Suprapubic skin (tissue), 4 donors: ENCODE results near the gene GLS2. TPM values are rescaled to one million over a fixed set of nuclear protein-coding genes. Genes with fewer than 3 reads are reported as not detected.
"Not testable (repeated sequence)": the region's sequence is repeated elsewhere in the genome, so short reads cannot be mapped to it uniquely, and the experiment has no call there.

Source experiments
- DNase-seq, 2 donors: peaks; one replicate each; pipeline ENCODE4 v3.0.0-alpha.2; 2019; ENCODE audit warnings: low spot score in 2 of 2
- H3K27ac ChIP-seq: fragments of 200-600 bp; sonication (generic); one replicate; pipeline ENCODE4 v1.5.1; 2019
- H3K27me3 ChIP-seq: fragments of 200-600 bp; sonication (generic); one replicate; pipeline ENCODE4 v1.5.1; 2019
- H3K36me3 ChIP-seq: fragments of 200-600 bp; sonication (generic); one replicate; pipeline ENCODE4 v1.5.1; 2019
- H3K4me1 ChIP-seq: fragments of 200-600 bp; sonication (generic); one replicate; pipeline ENCODE4 v1.5.1; 2019
- H3K4me3 ChIP-seq: fragments of 200-600 bp; sonication (generic); one replicate; pipeline ENCODE4 v1.5.1; 2019; ENCODE audit warnings: mild to moderate bottlenecking
- H3K9me3 ChIP-seq: fragments of 200-600 bp; sonication (generic); one replicate; pipeline ENCODE4 v1.5.1; 2019
- CTCF ChIP-seq, 2 donors: fragments of 200-600 bp in 1 of 2; fragments of 450-650 bp in 1 of 2; sonication (generic) in 1 of 2; IDR thresholded peaks; one replicate each; pipeline ENCODE4 v1.5.1; 2016 to 2019; ENCODE audit warnings: antibody characterized with exemption in 2 of 2, mild to moderate bottlenecking in 1 of 2, moderate library complexity in 1 of 2
- EP300 ChIP-seq: sonication (generic); formaldehyde crosslinking; IDR thresholded peaks from one replicate; pipeline ENCODE4 v1.6.1; 2017; ENCODE audit warnings: antibody characterized with exemption
- POLR2A ChIP-seq, 2 donors: fragments of 450-650 bp; IDR thresholded peaks; one replicate each; pipeline ENCODE4 v1.6.1; 2017; ENCODE audit warnings: antibody characterized with exemption in 2 of 2, mild to moderate bottlenecking in 2 of 2, moderate library complexity in 2 of 2
- POLR2AphosphoS5 ChIP-seq, 3 donors: sonication (generic); formaldehyde crosslinking; IDR thresholded peaks; one replicate each; pipeline ENCODE4 v1.6.1; 2017; ENCODE audit warnings: antibody characterized with exemption in 3 of 3
- WGBS: methylation state at CpG from one replicate; pipeline ENCODE4 v1.1.5; 2018; 5-methylcytosine and 5-hydroxymethylcytosine counted together
- total RNA-seq, 4 donors: library from RNA; depleted of rRNA; stranded (reverse); fragments of >200 nt; gene quantifications; one replicate each; pipeline ENCODE4 v1.1.0, GENCODE V29; 2016

GLS2 gene
- total RNA-seq, 4 donors from 2014 or later = 7.9 to 23.9 (median 10.5) TPM

DNA sequence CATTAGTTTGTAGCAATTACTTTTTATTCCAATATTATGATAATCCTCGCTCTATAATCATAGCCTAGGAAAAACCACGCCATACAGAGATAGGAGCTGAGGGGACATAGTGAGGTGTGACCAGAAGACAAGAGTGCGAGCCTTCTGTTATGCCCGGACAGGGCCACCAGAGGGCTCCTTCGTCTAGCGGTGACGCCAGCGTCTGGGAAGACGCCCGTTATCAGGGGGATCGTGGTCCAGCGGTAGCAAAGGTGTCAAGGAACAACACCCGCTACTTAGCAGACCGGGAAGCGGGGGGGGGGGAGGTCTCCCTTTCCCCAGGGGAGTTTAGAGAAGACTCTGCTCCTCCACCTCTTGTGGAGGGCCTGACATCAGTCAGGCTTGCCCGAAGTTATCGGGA is 8.7 kb upstream of the GLS2 start:
- not testable (repeated sequence) for H3K27ac ChIP-seq
- DNase-seq = peak in 1 of 2 donors; percentile 77

DNA sequence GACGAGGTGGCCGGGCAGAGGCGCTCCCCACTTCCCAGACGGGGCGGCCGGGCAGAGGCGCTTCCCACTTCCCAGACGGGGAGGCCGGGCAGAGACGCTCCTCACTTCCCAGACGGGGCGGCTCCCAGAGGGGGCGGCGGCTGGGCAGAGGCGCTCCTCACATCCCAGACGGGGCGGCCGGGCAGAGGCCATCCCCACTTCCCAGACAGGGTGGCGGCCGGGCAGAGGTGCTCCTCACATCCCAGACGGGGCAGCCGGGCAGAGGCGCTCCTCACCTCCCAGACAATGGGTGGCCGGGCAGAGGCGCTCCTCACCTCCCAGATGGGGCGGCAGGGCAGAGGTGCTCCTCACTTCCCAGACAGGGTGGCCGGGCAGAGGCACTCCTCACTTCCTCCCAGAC is 6.5 kb upstream of the GLS2 start:
- not testable (repeated sequence) for H3K27ac ChIP-seq

More for the DNA sequence above, 8.7 kb upstream of the GLS2 start:
- WGBS = 16% methylated on average over 8 of the region's 17 CpGs
- H3K4me3 ChIP-seq, H3K36me3 ChIP-seq, H3K4me1 ChIP-seq, H3K9me3 ChIP-seq: not testable (repeated sequence)
- H3K27me3 ChIP-seq = peaks cover 11% of the 10 kb centered on the region
- peak in 1 of 2 donors; percentile 46 for TF ChIP-seq CTCF (IDR thresholded peaks at IDR 0.05)

DNA sequence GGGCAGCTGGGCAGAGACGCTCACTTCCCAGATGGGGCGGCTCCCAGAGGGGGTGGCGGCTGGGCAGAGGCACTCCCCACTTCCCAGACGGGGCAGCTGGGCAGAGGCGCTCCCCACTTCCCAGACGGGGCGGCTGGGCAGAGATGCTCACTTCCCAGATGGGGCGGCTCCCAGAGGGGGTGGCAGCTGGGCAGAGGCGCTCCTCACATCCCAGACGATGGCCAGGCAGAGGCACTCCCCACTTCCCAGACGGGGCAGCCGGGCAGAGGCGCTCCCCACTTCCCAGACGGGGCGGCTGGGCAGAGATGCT is 6.1 kb upstream of the GLS2 start:
- H3K4me1 ChIP-seq, H3K27ac ChIP-seq, H3K9me3 ChIP-seq, DNase-seq, H3K36me3 ChIP-seq, H3K4me3 ChIP-seq: not testable (repeated sequence)
- WGBS = no CpG with 5 or more reads among the region's 15 CpGs
- peaks cover 21% of the 10 kb centered on the region for H3K27me3 ChIP-seq

More for the DNA sequence above, 6.5 kb upstream of the GLS2 start:
- H3K27me3 ChIP-seq = peaks cover 21% of the 10 kb centered on the region
- not testable (repeated sequence) for DNase-seq, H3K4me1 ChIP-seq, H3K36me3 ChIP-seq, H3K4me3 ChIP-seq, H3K9me3 ChIP-seq
- 95% methylated on average over 17 of the region's 27 CpGs for WGBS

DNA sequence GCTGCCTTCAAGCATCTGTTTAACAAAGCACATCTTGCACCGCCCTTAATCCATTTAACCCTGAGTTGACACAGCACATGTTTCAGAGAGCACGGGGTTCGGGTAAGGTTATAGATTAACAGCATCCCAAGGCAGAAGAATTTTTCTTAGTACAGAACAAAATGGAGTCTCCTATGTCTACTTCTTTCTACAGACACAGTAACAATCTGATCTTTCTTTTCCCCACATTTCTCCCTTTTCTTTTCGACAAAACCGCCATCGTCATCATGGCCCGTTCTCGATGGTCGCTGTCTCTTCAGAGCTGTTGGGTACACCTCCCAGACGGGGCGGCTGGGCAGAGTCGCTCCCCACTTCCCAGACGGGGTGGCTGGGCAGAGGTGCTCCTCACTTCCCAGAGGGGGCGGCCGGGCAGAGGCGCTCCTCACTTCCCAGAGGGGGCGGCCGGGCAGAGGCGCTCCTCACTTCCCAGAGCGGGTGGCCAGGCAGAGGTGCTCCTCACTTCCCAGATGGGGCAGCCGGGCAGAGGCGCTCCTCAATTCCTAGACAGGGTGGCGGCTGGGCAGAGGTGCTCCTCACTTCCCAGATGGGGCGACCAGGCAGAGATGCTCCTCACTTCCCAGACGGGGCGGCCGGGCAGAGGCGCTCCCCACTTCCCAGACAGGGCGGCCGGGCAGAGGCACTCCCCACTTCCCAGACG is 5.6 kb upstream of the GLS2 start:
- H3K27ac ChIP-seq, H3K4me3 ChIP-seq, DNase-seq, H3K4me1 ChIP-seq, H3K9me3 ChIP-seq, H3K36me3 ChIP-seq: not testable (repeated sequence)
- peaks cover 21% of the 10 kb centered on the region for H3K27me3 ChIP-seq
- WGBS = 82% methylated on average over 14 of the region's 31 CpGs

DNA sequence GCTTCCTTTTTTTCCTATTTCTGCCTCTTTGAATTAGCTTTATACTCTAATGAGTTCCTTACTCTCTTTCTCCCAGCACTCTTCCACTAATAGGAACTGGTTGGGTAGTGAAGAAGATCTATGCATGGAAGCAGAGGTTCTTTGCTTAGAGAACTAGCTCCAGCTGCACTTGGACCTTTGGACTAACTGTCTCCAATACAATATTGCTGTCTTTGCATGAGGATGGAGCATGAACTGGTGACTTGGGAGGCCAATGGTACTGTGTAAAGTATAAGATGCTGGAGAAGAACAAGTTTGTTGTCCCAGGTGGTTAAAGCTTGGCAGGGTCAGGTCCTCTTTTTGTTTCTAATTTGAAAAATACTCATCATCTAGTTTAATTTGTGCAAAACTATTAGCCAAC is 2.4 kb upstream of the GLS2 start:
- no peak for TF ChIP-seq CTCF (IDR thresholded peaks at IDR 0.05)
- TF ChIP-seq POLR2A (IDR thresholded peaks at IDR 0.05) = no peak
- TF ChIP-seq EP300 = no peak
- TF ChIP-seq POLR2AphosphoS5 (IDR thresholded peaks at IDR 0.05) = no peak
- H3K27me3 ChIP-seq = peaks cover 21% of the 10 kb centered on the region
- H3K27ac ChIP-seq = no peak overlapping the region

DNA sequence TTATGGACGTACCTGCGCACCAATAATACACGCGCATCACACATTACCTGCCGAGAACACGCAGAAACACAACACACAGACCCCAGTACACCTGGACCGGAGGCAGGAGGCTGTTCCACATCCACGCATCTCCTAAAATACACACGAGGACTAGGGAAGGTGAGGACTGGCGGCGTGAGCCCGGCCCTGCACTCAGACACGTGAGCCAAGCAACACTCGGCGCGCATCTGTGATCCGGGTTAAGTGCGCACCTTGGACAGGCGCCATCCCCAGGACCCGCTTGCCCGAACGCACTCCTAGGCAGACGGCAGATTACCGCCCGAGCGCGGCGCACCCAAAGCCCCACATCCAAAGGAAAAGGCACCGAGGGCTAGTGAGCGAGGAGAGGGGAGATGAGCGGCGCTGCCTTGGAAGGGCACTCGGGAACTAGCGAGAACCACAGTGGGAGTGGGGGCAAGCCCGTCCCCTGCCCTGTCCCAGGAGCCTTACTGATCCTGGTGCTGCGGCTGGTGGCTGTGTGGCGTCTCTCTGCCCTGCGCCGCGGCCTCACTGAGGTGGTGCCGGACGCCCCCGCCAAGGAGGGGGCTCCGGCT is 417 bp downstream of the GLS2 start:
- Histone ChIP-seq H3K4me1 (peaks cover 20% of the 10 kb centered on the region), H3K27ac (peak overlapping the region; percentile 28), H3K4me3 (peak overlapping the region; percentile 75), H3K9me3 (no peaks in the 10 kb centered on the region), H3K27me3 (peaks cover 16% of the 10 kb centered on the region), H3K36me3 (no peaks in the 10 kb centered on the region)
- 13% methylated on average over 17 of the region's 44 CpGs for WGBS
- peak; percentile 76 to 80 for DNase-seq
- TF ChIP-seq POLR2AphosphoS5 (IDR thresholded peaks at IDR 0.05) = no peak
- no peak for TF ChIP-seq EP300
- no peak for TF ChIP-seq CTCF (IDR thresholded peaks at IDR 0.05)
- no peak for TF ChIP-seq POLR2A (IDR thresholded peaks at IDR 0.05)

More for the DNA sequence above, 2.4 kb upstream of the GLS2 start:
- Histone ChIP-seq H3K9me3 (no peaks in the 10 kb centered on the region), H3K36me3 (no peaks in the 10 kb centered on the region), H3K4me3 (no peak overlapping the region), H3K4me1 (peaks cover 20% of the 10 kb centered on the region)
- no peak for DNase-seq

- TF ChIP-seq CTCF (IDR thresholded peaks at IDR 0.05) (no peak), EP300 (no peak), POLR2A (IDR thresholded peaks at IDR 0.05) (no peak), POLR2AphosphoS5 (IDR thresholded peaks at IDR 0.05) (no peak)
- WGBS = 87% methylated on average over 12 of the region's 12 CpGs
Observed at GRCh38 chr12:56486694-56487093, 1.3 kb downstream of the GLS2 start.

More at GRCh38 chr12:56486694-56487093, 1.3 kb downstream of the GLS2 start:
- Histone ChIP-seq H3K27me3 (peaks cover 10% of the 10 kb centered on the region), H3K27ac (no peak overlapping the region), H3K4me3 (no peak overlapping the region), H3K36me3 (no peaks in the 10 kb centered on the region), H3K9me3 (no peaks in the 10 kb centered on the region), H3K4me1 (peaks cover 20% of the 10 kb centered on the region)
- DNase-seq = no peak
